OCI-LY1 (cell line): ENCODE results near the gene PLA2G7.

Experiments
- EZH2 ChIP-seq: fragments of 200-600 bp; sonication (generic), shearing (Covaris generic); IDR thresholded peaks from 2 replicates; pipeline ENCODE4 v1.8.0; 2017; ENCODE audit warnings: borderline replicate concordance, mixed run types, mild to moderate bottlenecking, antibody characterized with exemption, low read length, moderate library complexity, mixed read lengths
- TF ChIP-seq, protein P1 (sequence below): fragments of 200-600 bp; sonication (generic), shearing (Covaris generic); IDR thresholded peaks from 2 replicates; pipeline ENCODE4 v1.5.1; 2017; ENCODE audit warnings: mild to moderate bottlenecking, antibody characterized with exemption, low read length, moderate library complexity, mixed read lengths

GRCh38 chr6:46735720-46736031 is 501 bp upstream of the PLA2G7 start:
- TF ChIP-seq, protein P1, sequence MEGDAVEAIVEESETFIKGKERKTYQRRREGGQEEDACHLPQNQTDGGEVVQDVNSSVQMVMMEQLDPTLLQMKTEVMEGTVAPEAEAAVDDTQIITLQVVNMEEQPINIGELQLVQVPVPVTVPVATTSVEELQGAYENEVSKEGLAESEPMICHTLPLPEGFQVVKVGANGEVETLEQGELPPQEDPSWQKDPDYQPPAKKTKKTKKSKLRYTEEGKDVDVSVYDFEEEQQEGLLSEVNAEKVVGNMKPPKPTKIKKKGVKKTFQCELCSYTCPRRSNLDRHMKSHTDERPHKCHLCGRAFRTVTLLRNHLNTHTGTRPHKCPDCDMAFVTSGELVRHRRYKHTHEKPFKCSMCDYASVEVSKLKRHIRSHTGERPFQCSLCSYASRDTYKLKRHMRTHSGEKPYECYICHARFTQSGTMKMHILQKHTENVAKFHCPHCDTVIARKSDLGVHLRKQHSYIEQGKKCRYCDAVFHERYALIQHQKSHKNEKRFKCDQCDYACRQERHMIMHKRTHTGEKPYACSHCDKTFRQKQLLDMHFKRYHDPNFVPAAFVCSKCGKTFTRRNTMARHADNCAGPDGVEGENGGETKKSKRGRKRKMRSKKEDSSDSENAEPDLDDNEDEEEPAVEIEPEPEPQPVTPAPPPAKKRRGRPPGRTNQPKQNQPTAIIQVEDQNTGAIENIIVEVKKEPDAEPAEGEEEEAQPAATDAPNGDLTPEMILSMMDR, result no peak
- no peak for TF ChIP-seq EZH2
